Memory B cell (primary cell): ENCODE results near the gene SCO2.
A peak's percentile ranks its signal among the peaks of the same experiment; 100 is the strongest.
"Not testable (repeated sequence)": the region's sequence is repeated elsewhere in the genome, so short reads cannot be mapped to it uniquely, and the experiment has no call there.

ENCODE experiments used
- ATAC-seq: fragments of 150-1000 bp; cut with Tn5 transposase; 2 replicates; pipeline ENCODE4 v1.10.0; 2021; ENCODE audit warnings: low read depth, mild to moderate bottlenecking, moderate library complexity
- DNase-seq, 2 donors: peaks; one replicate each; pipeline ENCODE4 v3.0.0; 2022; ENCODE audit warnings: low spot score in 2 of 2
- H3K27ac Mint-ChIP-seq: one replicate; pipeline ENCODE4 v1.8.0; 2022; ENCODE audit warnings: mild to moderate bottlenecking, moderate library complexity, mixed read lengths
- H3K27me3 Mint-ChIP-seq: one replicate; pipeline ENCODE4 v1.8.0; 2022; ENCODE audit warnings: mixed read lengths
- H3K36me3 Mint-ChIP-seq: one replicate; pipeline ENCODE4 v1.8.0; 2022; ENCODE audit warnings: mild to moderate bottlenecking, mixed read lengths
- H3K4me1 Mint-ChIP-seq: one replicate; pipeline ENCODE4 v1.8.0; 2022; ENCODE audit warnings: mixed read lengths
- H3K4me3 Mint-ChIP-seq: one replicate; pipeline ENCODE4 v1.8.0; 2022; ENCODE audit warnings: mild to moderate bottlenecking, moderate library complexity, mixed read lengths
- H3K9me3 Mint-ChIP-seq: one replicate; pipeline ENCODE4 v1.8.0; 2022; ENCODE audit warnings: mixed read lengths

Gene SCO2

DNA sequence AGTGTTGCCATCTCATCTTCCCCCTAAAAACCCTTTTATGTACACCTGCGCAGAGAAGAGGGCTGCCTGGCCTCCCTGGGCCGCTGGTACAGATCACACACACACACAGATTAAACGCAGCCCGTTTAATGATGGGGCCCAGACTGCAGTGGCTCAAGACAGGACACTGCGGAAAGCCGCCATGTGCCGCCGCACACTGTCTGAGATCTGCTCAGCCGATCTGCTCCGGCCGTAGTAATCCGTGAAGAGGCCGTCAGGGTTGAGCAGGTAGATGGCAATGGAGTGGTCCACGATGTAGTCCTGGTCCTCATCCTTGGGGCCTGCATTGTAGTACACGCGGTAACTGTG is 2.0 kb downstream of the SCO2 start:
- Mint-ChIP-seq H3K27me3 (no peaks in the 10 kb centered on the region), H3K4me3 (peak overlapping the region; percentile 5), H3K4me1 (peaks cover 21% of the 10 kb centered on the region), H3K27ac (no peak overlapping the region), H3K36me3 (peaks cover 5% of the 10 kb centered on the region), H3K9me3 (no peaks in the 10 kb centered on the region)
- no peak for ATAC-seq
- no peak for DNase-seq

DNA sequence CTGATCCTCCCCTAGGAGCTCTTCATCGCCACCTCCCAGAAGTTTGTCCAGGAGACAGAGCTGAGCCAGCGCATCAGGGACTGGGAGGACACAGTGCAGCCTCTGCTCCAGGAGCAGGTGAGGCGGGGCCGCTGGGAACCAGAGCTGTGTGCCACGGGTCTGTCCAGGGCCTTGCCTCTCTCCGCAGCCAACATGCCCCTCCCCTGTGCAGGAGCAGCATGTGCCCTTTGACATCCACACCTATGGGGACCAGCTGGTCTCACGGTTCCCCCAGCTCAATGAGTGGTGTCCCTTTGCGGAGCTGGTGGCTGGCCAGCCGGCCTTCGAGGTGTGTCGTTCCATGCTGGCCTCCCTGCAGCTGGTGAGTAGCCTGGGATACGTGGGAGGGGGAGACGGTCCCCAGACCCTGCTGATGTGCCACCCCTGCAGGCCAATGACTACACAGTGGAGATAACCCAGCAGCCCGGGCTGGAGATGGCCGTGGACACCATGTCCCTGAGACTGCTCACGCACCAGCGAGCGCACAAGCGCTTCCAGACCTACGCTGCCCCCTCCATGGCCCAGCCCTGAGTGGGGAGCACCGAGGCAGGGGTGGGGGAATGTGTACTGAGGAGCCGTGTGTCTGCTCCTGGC is 2.5 kb downstream of the SCO2 start:
- H3K4me3 Mint-ChIP-seq, result peak overlapping the region; percentile 5
- ATAC-seq, result no peak
- no peaks in the 10 kb centered on the region for H3K27me3 Mint-ChIP-seq
- DNase-seq, result no peak
- no peaks in the 10 kb centered on the region for H3K9me3 Mint-ChIP-seq
- no peak overlapping the region for H3K27ac Mint-ChIP-seq
- peaks cover 5% of the 10 kb centered on the region for H3K36me3 Mint-ChIP-seq
- H3K4me1 Mint-ChIP-seq, result peaks cover 20% of the 10 kb centered on the region

DNA sequence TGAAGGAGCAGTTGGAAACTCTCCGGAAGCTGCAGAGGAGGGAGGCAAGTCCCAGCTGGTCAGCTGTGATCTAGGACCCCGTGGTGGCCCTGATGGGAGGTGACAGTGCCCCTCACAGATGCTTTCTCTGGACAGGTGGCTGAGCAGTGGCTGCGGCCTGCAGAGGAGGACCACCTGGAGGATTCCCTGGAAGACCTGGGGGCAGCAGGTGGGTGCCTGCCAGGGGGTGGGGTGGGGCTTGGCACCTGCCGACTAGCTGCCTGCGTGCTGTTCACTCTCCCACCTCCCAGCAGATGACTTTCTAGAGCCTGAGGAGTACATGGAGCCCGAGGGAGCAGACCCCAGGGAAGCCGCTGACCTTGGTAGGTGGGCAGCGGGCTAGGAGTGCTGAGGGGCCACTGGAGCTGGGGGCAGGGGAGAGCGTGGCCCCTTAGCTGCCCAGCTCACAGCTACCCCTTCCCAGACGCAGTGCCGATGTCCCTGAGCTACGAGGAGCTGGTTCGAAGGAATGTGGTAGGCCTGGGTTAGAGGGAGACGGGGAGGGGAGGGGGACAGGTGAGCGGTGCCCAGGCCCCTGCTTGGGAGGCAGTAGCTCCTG is 3.1 kb downstream of the SCO2 start:
- peaks cover 15% of the 10 kb centered on the region for H3K4me1 Mint-ChIP-seq
- ATAC-seq (no peak), DNase-seq (no peak)
- peaks cover 5% of the 10 kb centered on the region for H3K36me3 Mint-ChIP-seq
- no peaks in the 10 kb centered on the region for H3K27me3 Mint-ChIP-seq
- H3K27ac Mint-ChIP-seq, result no peak overlapping the region
- H3K9me3 Mint-ChIP-seq, result no peaks in the 10 kb centered on the region
- no peak overlapping the region for H3K4me3 Mint-ChIP-seq

DNA sequence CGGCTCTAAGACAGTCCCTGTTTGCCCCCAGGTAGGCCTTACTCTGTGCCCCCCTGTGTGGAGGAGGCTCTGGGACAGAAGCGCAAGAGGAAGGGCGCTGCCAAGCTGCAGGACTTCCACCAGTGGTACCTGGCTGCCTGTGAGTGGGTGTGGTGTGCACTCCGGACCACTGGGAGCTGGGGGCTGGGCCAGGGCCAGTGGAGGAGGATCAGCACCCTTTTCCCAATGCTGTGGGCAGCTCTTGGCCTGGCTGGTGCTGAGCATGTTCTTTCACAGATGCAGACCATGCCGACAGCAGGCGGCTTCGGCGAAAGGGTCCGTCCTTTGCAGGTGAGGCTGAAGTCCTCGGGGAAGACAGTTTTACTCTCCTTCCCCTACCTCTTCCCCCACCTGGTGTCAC is 3.7 kb downstream of the SCO2 start:
- Mint-ChIP-seq H3K27me3 (no peaks in the 10 kb centered on the region), H3K27ac (no peak overlapping the region), H3K36me3 (peaks cover 5% of the 10 kb centered on the region), H3K4me3 (no peak overlapping the region), H3K9me3 (no peaks in the 10 kb centered on the region), H3K4me1 (peaks cover 9% of the 10 kb centered on the region)
- no peak for DNase-seq
- ATAC-seq, result no peak

DNA sequence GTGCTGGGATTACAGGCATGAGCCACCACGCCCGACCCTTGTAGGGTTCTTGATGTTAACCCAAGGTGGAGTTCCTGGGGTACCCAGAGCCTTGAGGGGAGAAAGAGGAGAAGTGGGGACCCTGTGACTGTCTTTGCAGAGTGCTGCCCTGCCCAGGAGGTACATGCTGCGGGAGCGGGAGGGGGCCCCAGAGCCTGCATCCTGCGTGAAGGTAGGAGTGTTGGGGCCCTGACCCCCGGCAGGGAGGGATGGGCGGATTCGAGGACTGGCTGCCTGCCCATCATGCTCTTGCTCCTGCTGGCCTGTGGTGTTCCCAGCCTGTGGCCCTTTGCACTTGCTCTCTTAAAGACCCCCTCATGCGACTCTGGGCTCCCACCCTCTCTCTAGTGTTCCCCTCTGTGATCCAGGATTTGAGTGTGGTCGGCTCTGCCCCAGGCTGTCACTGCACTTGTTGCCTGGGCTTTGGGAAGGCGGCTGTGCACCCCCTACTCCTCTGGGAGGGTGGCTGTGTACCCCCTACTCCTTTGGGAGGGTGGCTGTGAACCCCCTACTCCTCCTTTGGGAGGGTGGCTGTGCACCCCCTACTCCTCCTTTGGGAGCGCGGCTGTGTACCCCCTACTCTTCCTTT is 4.5 kb downstream of the SCO2 start:
- Mint-ChIP-seq H3K27ac (no peak overlapping the region), H3K4me1 (peaks cover 8% of the 10 kb centered on the region), H3K9me3 (no peaks in the 10 kb centered on the region), H3K27me3 (no peaks in the 10 kb centered on the region), H3K36me3 (peaks cover 5% of the 10 kb centered on the region), H3K4me3 (no peak overlapping the region)
- DNase-seq (no peak), ATAC-seq (no peak)

DNA sequence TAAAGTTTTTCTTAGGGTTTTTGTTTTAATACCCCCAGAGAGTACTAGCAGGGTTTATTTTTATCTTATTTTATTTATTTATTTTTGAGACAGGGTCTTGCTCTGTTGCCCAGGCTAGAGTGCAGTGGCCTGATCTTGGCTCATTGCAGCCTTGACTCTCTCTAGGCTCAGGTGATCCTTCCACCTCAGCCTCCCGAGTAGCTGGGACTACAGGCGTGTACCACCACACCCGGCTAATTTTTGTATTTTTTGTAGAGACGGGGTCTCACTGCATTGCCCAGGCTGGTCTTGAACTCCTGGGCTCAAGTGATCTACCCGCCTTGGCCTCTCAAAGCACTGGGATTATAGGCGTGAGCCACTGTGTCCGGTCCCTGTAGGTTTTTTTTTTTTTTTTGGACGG is 5.2 kb downstream of the SCO2 start:
- not testable (repeated sequence) for H3K4me3 Mint-ChIP-seq, H3K36me3 Mint-ChIP-seq, H3K27ac Mint-ChIP-seq, DNase-seq, H3K27me3 Mint-ChIP-seq, ATAC-seq, H3K9me3 Mint-ChIP-seq
- peaks cover 10% of the 10 kb centered on the region for H3K4me1 Mint-ChIP-seq

DNA sequence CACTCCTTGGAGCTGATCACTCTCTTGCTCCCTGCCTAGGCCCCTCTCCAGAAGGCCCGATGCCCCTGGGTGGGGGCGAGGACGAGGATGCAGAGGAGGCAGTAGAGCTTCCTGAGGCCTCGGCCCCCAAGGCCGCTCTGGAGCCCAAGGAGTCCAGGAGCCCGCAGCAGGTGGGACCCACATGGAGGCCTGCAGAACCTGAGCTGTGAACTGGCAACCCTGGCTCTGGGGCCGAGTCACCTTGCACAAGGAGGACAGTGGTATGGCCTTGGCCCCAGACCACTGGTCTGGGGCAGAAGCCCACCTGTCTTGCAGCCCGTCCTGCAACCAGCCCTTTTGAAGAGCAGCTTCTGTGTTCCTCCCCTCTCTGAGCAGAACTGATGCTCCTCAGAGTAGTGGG is 6.2 kb downstream of the SCO2 start:
- Mint-ChIP-seq H3K4me3 (no peak overlapping the region), H3K9me3 (no peaks in the 10 kb centered on the region), H3K27ac (no peak overlapping the region), H3K4me1 (peaks cover 8% of the 10 kb centered on the region), H3K27me3 (no peaks in the 10 kb centered on the region), H3K36me3 (peaks cover 14% of the 10 kb centered on the region)
- DNase-seq, result no peak
- no peak for ATAC-seq

DNA sequence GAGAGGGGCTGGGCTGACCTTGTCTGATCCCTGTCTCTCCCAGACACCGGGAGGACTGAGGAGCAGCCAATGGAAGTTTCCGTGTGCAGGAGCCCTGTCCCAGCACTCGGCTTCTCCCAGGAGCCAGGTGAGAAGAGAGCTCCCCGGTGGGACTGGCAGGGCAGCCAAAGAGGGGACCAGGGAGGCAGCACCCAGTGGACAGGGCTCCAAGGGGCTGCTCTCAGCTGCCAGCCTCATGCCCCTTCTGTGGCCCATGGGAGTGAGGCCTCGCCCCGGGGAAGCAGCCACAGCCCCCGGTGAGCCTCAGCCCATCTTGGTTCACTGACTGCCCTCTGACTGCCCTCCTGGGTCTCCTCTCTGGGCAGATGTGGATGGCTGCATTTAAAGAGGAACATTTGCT is 6.8 kb downstream of the SCO2 start:
- Mint-ChIP-seq H3K4me1 (peaks cover 8% of the 10 kb centered on the region), H3K36me3 (peaks cover 14% of the 10 kb centered on the region), H3K9me3 (no peaks in the 10 kb centered on the region), H3K27me3 (no peaks in the 10 kb centered on the region), H3K27ac (no peak overlapping the region), H3K4me3 (no peak overlapping the region)
- DNase-seq, result no peak
- no peak for ATAC-seq

DNA sequence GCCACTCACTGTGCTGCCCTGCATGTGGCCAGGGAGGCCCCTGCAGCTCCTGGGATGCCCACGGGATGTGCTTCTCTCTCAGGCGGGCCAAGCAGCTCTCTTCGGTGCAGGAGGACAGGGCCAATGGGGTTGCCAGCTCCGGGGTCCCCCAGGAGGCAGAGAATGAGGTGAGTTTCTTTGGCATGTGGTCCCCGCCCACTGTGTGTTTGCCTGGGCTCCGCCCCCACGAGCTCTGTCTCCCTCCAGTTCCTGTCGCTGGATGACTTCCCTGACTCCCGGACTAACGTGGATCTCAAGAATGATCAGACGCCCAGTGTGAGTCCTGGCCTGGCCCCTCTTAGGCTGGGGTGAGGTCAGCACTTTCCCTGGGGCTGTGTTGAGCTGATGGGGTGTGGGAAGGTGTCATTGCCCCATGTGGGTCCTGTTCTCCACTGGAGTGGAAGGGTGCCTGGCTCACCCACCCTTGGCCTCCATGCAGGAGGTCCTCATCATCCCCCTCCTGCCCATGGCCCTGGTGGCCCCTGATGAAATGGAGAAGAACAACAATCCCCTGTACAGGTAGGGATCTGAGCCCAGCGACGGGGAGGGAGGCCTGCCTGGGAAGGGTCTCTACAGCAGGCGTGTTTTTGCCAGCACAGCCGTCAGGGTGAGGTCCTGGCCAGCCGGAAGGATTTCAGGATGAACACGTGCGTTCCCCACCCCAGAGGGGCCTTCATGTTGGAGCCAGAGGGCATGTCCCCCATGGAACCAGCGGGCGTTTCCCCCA is 7.7 kb downstream of the SCO2 start:
- Mint-ChIP-seq H3K27me3 (no peaks in the 10 kb centered on the region), H3K4me1 (peaks cover 8% of the 10 kb centered on the region), H3K27ac (peak overlapping the region; percentile 50), H3K9me3 (no peaks in the 10 kb centered on the region), H3K4me3 (no peak overlapping the region), H3K36me3 (peaks cover 14% of the 10 kb centered on the region)
- ATAC-seq (no peak), DNase-seq (no peak)

DNA sequence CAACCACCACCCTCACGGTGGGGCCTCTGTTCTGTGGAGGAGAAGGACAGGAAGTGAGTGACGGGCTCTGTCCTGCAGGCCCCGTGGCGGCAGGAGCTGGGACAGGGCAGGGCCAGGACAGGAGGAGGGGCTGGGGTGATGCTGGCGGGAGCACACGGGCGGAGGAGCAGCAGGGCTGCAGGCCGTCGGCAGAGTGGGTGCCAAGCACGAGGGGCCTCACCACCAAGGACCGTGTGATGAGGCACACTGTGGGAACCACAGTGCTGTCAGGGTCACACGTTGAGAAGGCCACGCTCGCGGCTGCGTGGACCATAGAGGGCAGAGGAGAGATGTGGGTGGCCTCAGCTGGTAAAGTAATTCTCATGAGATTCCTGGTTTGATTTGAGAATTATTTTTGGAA is 8.5 kb downstream of the SCO2 start:
- H3K9me3 Mint-ChIP-seq, result no peaks in the 10 kb centered on the region
- H3K27me3 Mint-ChIP-seq, result no peaks in the 10 kb centered on the region
- ATAC-seq (no peak), DNase-seq (no peak)
- H3K4me3 Mint-ChIP-seq, result no peak overlapping the region
- peaks cover 15% of the 10 kb centered on the region for H3K36me3 Mint-ChIP-seq
- H3K27ac Mint-ChIP-seq, result no peak overlapping the region
- peaks cover 8% of the 10 kb centered on the region for H3K4me1 Mint-ChIP-seq

DNA sequence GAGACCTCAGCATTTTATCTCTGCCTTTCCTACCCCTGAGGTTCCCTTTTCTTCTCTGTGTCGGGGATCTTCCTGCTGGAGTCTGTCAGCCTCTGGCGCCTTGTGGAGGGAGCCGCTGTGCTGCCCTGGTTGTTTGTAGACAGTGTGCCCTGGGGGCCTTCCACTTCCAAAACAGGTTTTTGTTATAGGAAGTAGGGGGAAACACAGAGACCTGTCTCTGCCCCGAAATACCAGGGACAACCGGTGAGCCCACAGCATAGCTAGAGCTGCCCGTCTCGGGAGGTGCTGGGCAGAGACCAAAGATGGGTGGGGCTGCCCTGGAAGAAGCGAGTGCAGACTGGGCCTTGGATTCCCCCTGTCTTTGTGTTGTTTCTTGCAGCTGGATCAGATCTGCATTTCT is 9.3 kb downstream of the SCO2 start:
- ATAC-seq, result no peak
- H3K36me3 Mint-ChIP-seq, result peaks cover 12% of the 10 kb centered on the region
- no peaks in the 10 kb centered on the region for H3K9me3 Mint-ChIP-seq
- H3K27me3 Mint-ChIP-seq, result no peaks in the 10 kb centered on the region
- peaks cover 8% of the 10 kb centered on the region for H3K4me1 Mint-ChIP-seq
- no peak overlapping the region for H3K27ac Mint-ChIP-seq
- no peak for DNase-seq
- no peak overlapping the region for H3K4me3 Mint-ChIP-seq

DNA sequence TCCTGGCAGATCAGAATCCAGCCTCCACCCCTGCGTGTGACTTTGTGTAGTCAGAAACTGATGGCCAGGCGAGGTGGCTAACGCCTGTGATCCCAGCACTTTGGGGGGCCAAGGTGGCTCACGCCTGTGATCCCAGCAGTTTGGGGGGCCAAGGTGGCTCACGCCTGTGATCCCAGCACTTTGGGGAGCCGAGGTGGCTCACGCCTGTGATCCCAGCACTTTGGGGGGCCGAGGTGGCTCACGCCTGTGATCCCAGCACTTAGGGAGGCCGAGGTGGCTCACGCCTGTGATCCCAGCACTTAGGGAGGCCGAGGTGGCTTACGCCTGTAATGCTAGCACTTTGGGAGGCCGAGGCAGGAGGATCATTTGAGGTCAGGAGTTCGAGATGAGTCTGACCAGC is 12.2 kb downstream of the SCO2 start:
- no peaks in the 10 kb centered on the region for H3K27me3 Mint-ChIP-seq
- DNase-seq (no peak), ATAC-seq (no peak)
- no peak overlapping the region for H3K27ac Mint-ChIP-seq
- H3K36me3 Mint-ChIP-seq, result peaks cover 11% of the 10 kb centered on the region
- H3K4me1 Mint-ChIP-seq, result peaks cover 20% of the 10 kb centered on the region
- no peaks in the 10 kb centered on the region for H3K9me3 Mint-ChIP-seq
- no peak overlapping the region for H3K4me3 Mint-ChIP-seq

DNA sequence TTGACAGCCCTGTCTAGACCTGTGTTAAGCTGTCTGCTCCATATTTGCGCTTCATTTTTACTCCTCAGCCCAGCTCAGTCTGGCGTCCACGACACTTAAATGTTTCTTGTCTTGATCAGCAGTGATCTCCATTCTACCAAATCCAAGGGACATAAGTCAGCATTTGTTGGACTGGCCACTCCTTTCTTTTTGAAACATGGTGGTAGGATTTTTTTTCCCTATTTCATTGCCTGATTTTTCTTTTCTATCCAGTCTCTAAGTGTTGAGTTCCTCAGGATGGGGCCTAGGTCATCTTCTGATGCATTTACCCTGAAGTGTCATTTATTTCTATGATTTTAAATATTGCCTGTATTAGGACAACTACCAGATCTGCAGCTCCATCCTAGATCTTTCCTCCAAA is 16.5 kb downstream of the SCO2 start:
- no peaks in the 10 kb centered on the region for H3K27me3 Mint-ChIP-seq
- peak overlapping the region; percentile 97 for H3K27ac Mint-ChIP-seq
- peaks cover 2% of the 10 kb centered on the region for H3K36me3 Mint-ChIP-seq
- H3K4me3 Mint-ChIP-seq, result peak overlapping the region; percentile 97
- H3K4me1 Mint-ChIP-seq, result peaks cover 18% of the 10 kb centered on the region
- no peak for DNase-seq
- ATAC-seq, result no peak
- no peaks in the 10 kb centered on the region for H3K9me3 Mint-ChIP-seq
